ENCODE measurements around the gene IQSEC3.
A peak's percentile ranks its signal among the peaks of the same experiment; 100 is the strongest.

The IQSEC3 gene

GRCh38 chr12:168763-169525 is 102.4 kb downstream of the IQSEC3 start:
- TF ChIP-seq POLR2A (IDR thresholded peaks at IDR 0.05; ENCODE audit: low read length) (peak; percentile 51), GATA1 (IDR thresholded peaks at IDR 0.05; ENCODE audit: low read depth, low read length) (no peak)
- DNase-seq = no peak

- DNase-seq = peak in 1 of 2 experiments; percentile 18
- TF ChIP-seq GATA1 (IDR thresholded peaks at IDR 0.05; ENCODE audit: low read depth, low read length) (no peak), POLR2A (IDR thresholded peaks at IDR 0.05; ENCODE audit: low read length) (peak; percentile 0)
These were observed 103.2 kb downstream of the IQSEC3 start for GRCh38 chr12:169528-170370.

- no peak for TF ChIP-seq POLR2A (IDR thresholded peaks at IDR 0.05; ENCODE audit: low read length)
- no peak for TF ChIP-seq GATA1 (IDR thresholded peaks at IDR 0.05; ENCODE audit: low read depth, low read length)
- DNase-seq = no peak
These were observed 104.0 kb downstream of the IQSEC3 start for GRCh38 chr12:170371-171225.

- TF ChIP-seq POLR2A (IDR thresholded peaks at IDR 0.05; ENCODE audit: low read length) (no peak), GATA1 (IDR thresholded peaks at IDR 0.05; ENCODE audit: low read depth, low read length) (no peak)
- no peak for DNase-seq
These were observed 104.7 kb downstream of the IQSEC3 start for GRCh38 chr12:171276-171675.

GRCh38 chr12:171743-172676 is 105.4 kb downstream of the IQSEC3 start:
- peak; percentile 73 to 87 for DNase-seq
- TF ChIP-seq GATA1 (IDR thresholded peaks at IDR 0.05; ENCODE audit: low read depth, low read length) = no peak
- TF ChIP-seq POLR2A (IDR thresholded peaks at IDR 0.05; ENCODE audit: low read length) = peak; percentile 95

- TF ChIP-seq GATA1 (IDR thresholded peaks at IDR 0.05; ENCODE audit: low read depth, low read length) (no peak), POLR2A (IDR thresholded peaks at IDR 0.05; ENCODE audit: low read length) (peak; percentile 56)
- peak in 1 of 2 experiments; percentile 35 for DNase-seq
These were observed 106.2 kb downstream of the IQSEC3 start for GRCh38 chr12:172732-173161.

- DNase-seq = no peak
- TF ChIP-seq GATA1 (IDR thresholded peaks at IDR 0.05; ENCODE audit: low read depth, low read length) (no peak), POLR2A (IDR thresholded peaks at IDR 0.05; ENCODE audit: low read length) (no peak)
These were observed 107.6 kb downstream of the IQSEC3 start for GRCh38 chr12:174124-174523.

GRCh38 chr12:174596-174995 is 108.0 kb downstream of the IQSEC3 start:
- TF ChIP-seq POLR2A (IDR thresholded peaks at IDR 0.05; ENCODE audit: low read length) (no peak), GATA1 (IDR thresholded peaks at IDR 0.05; ENCODE audit: low read depth, low read length) (no peak)
- no peak for DNase-seq

- TF ChIP-seq POLR2A (IDR thresholded peaks at IDR 0.05; ENCODE audit: low read length) (peak; percentile 16), GATA1 (IDR thresholded peaks at IDR 0.05; ENCODE audit: low read depth, low read length) (no peak)
These were observed 108.7 kb downstream of the IQSEC3 start for GRCh38 chr12:175250-175649.

GRCh38 chr12:175759-176158 is 109.2 kb downstream of the IQSEC3 start:
- DNase-seq = no peak
- no peak for TF ChIP-seq GATA1 (IDR thresholded peaks at IDR 0.05; ENCODE audit: low read depth, low read length)

More at GRCh38 chr12:175250-175649, 108.7 kb downstream of the IQSEC3 start:
- DNase-seq = peak in 1 of 2 experiments; percentile 18

- DNase-seq = peak in 1 of 2 experiments; percentile 13
- no peak for TF ChIP-seq GATA1 (IDR thresholded peaks at IDR 0.05; ENCODE audit: low read depth, low read length)
- peak; percentile 34 for TF ChIP-seq POLR2A (IDR thresholded peaks at IDR 0.05; ENCODE audit: low read length)
These were observed 110.0 kb downstream of the IQSEC3 start for GRCh38 chr12:176321-177181.

Measured in erythroblast (primary cell).